Neural cell (in vitro differentiated cells): ENCODE data around the gene GAREM2. TPM values are rescaled to one million over a fixed set of nuclear protein-coding genes. Genes with fewer than 3 reads are reported as not detected.

ENCODE experiments used
- H2AFZ ChIP-seq: fragments of 200-600, 300-800 bp; sonication (generic), shearing (Covaris generic); 2 replicates; pipeline ENCODE4 v1.6.0; 2014; ENCODE audit warnings: low read depth, mild to moderate bottlenecking, antibody characterized with exemption, low read length, moderate library complexity
- H3F3A ChIP-seq: fragments of 200-600 bp; shearing (Covaris generic); 2 replicates; pipeline ENCODE4 v1.6.1; 2016; ENCODE audit warnings: mild to moderate bottlenecking, moderate library complexity, mixed read lengths, antibody characterized with exemption, low read length; ENCODE audit not compliant: insufficient read depth, poor library complexity, severe bottlenecking
- H3K27ac ChIP-seq: fragments of 200-600, 300-800 bp; sonication (generic), shearing (Covaris generic); 2 replicates; pipeline ENCODE4 v1.5.1; 2014; ENCODE audit warnings: mild to moderate bottlenecking, low read length, moderate library complexity
- H3K27me3 ChIP-seq: fragments of 300-800, 200-600 bp; sonication (generic), shearing (Covaris generic); 2 replicates; pipeline ENCODE4 v1.6.0; 2014; ENCODE audit warnings: mild to moderate bottlenecking, low read depth, low read length, moderate library complexity; ENCODE audit not compliant: insufficient read depth
- H3K36me3 ChIP-seq: fragments of 300-800, 200-600 bp; sonication (generic), shearing (Covaris generic); 2 replicates; pipeline ENCODE4 v1.5.1; 2014; ENCODE audit warnings: mild to moderate bottlenecking, antibody characterized with exemption, low read length, moderate library complexity; ENCODE audit not compliant: insufficient read depth
- H3K4me2 ChIP-seq: fragments of 300-800, 200-600 bp; sonication (generic), shearing (Covaris generic); 2 replicates; pipeline ENCODE4 v1.6.0; 2014; ENCODE audit warnings: mild to moderate bottlenecking, low read length
- H3K4me3 ChIP-seq: fragments of 300-800, 200-600 bp; sonication (generic), shearing (Covaris generic); 2 replicates; pipeline ENCODE4 v1.5.1; 2014; ENCODE audit warnings: mild to moderate bottlenecking, low read length, moderate library complexity
- H3K79me2 ChIP-seq: fragments of 200-600 bp; shearing (Covaris generic); replicated peaks from 2 replicates; pipeline ENCODE4 v1.6.0; 2014; ENCODE audit warnings: mild to moderate bottlenecking, low read length, moderate library complexity; ENCODE audit not compliant: insufficient read depth
- H3K9ac ChIP-seq: fragments of 300-800, 200-600 bp; sonication (generic), shearing (Covaris generic); 2 replicates; pipeline ENCODE4 v1.6.1; 2016; ENCODE audit warnings: mild to moderate bottlenecking, low read length, mixed read lengths
- H3K9me2 ChIP-seq: fragments of 200-600 bp; shearing (Covaris generic); 2 replicates; pipeline ENCODE4 v1.6.1; 2016; ENCODE audit warnings: mild to moderate bottlenecking, low read length, mixed read lengths; ENCODE audit not compliant: insufficient read depth
- H3K9me3 ChIP-seq: fragments of 200-600, 300-800 bp; sonication (generic), shearing (Covaris generic); 2 replicates; pipeline ENCODE4 v1.6.1; 2016; ENCODE audit warnings: mild to moderate bottlenecking, mixed run types, low read length, moderate library complexity, mixed read lengths
- H4K20me1 ChIP-seq: fragments of 200-600 bp; shearing (Covaris generic); 2 replicates; pipeline ENCODE4 v1.6.1; 2016; ENCODE audit warnings: mild to moderate bottlenecking, mixed run types; ENCODE audit not compliant: insufficient read depth
- CTCF ChIP-seq: fragments of 450-650 bp; IDR thresholded peaks from 2 replicates; pipeline ENCODE4 v1.5.1; 2014; ENCODE audit warnings: antibody characterized with exemption, mild to moderate bottlenecking, moderate library complexity; ENCODE audit not compliant: poor library complexity, severe bottlenecking
- EP300 ChIP-seq: fragments of 450-650 bp; conservative IDR thresholded peaks from 2 replicates; pipeline ENCODE4 v1.6.1; 2014; ENCODE audit warnings: antibody characterized with exemption, mild to moderate bottlenecking, moderate library complexity; ENCODE audit not compliant: poor library complexity, severe bottlenecking
- EZH2 ChIP-seq: fragments of 200-600, 300-800 bp; shearing (Covaris generic), sonication (generic); IDR thresholded peaks from 2 replicates; pipeline ENCODE4 v1.6.1; 2014; ENCODE audit warnings: antibody characterized with exemption, low read length, borderline replicate concordance, mild to moderate bottlenecking; ENCODE audit not compliant: insufficient read depth, poor library complexity, severe bottlenecking
- MXI1 ChIP-seq: fragments of 450-650 bp; conservative IDR thresholded peaks from 2 replicates; pipeline ENCODE4 v1.6.1; 2014; ENCODE audit warnings: antibody characterized with exemption, mild to moderate bottlenecking; ENCODE audit not compliant: poor library complexity, severe bottlenecking
- POLR2AphosphoS5 ChIP-seq: IDR thresholded peaks from 2 replicates; pipeline ENCODE4 v1.6.1; 2012
- RAD21 ChIP-seq: fragments of 450-650 bp; conservative IDR thresholded peaks from 2 replicates; pipeline ENCODE4 v1.6.1; 2014; ENCODE audit warnings: antibody characterized with exemption, mild to moderate bottlenecking, moderate library complexity
- REST ChIP-seq: IDR thresholded peaks from 2 replicates; pipeline ENCODE4 v1.6.1; 2012; ENCODE audit warnings: borderline replicate concordance
- SMC3 ChIP-seq: fragments of 450-650 bp; conservative IDR thresholded peaks from 2 replicates; pipeline ENCODE4 v1.6.1; 2014; ENCODE audit warnings: antibody characterized with exemption, mild to moderate bottlenecking, moderate library complexity; ENCODE audit not compliant: poor library complexity
- TAF1 ChIP-seq: IDR thresholded peaks from 2 replicates; pipeline ENCODE4 v1.6.1; 2012; ENCODE audit warnings: low read depth
- polyA plus RNA-seq: library from polyadenylated mRNA; depleted of rRNA; stranded (reverse); fragments of >200 nt; gene quantifications from 2 replicates; pipeline ENCODE4 v1.2.3, GENCODE V29; 2014

The GAREM2 gene
- polyA plus RNA-seq, 1 donor from 2014 or later: 3.2 TPM

- no peak overlapping the region for H3K27ac ChIP-seq
- TF ChIP-seq EP300: no peak
- TF ChIP-seq TAF1: no peak
- TF ChIP-seq CTCF: no peak
- no peak for TF ChIP-seq RAD21
- no peak for TF ChIP-seq REST
- TF ChIP-seq POLR2AphosphoS5: no peak
- TF ChIP-seq MXI1: no peak
- no peak for TF ChIP-seq EZH2
- no peak for TF ChIP-seq SMC3
- no peaks in the 10 kb centered on the region for H3F3A ChIP-seq
- no peaks in the 10 kb centered on the region for H3K79me2 ChIP-seq
- H3K9me3 ChIP-seq: no peaks in the 10 kb centered on the region
- H4K20me1 ChIP-seq: no peaks in the 10 kb centered on the region
- no peak overlapping the region for H3K4me2 ChIP-seq
- no peaks in the 10 kb centered on the region for H3K9me2 ChIP-seq
- H3K9ac ChIP-seq: no peak overlapping the region
- H3K36me3 ChIP-seq: no peaks in the 10 kb centered on the region
- H3K27me3 ChIP-seq: no peaks in the 10 kb centered on the region
- H3K4me3 ChIP-seq: no peak overlapping the region
- H2AFZ ChIP-seq: no peak overlapping the region
These were observed 51.2 kb downstream of the GAREM2 start for GRCh38 chr2:26224095-26224494.

DNA sequence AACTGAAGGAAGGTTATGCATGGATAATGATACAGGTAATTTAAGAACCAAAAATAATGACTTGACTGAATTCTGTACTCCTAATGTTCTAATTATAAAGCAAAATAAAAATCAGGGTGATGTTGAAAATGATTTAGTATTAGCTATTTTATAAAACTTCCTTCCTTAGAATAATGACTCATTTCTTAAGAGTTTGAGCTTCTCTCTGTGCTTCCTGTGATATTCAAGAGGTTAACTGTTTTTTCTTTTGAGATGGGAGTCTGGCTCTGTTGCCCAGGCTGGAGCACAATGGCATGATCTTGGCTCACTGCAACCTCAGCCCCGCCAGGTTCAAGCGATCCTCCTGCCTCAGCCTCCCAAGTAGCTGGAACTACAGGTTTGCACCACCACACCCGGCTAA lies 56.7 kb downstream of the GAREM2 start:
- H3K9ac ChIP-seq: no peak overlapping the region
- H3K4me3 ChIP-seq: no peak overlapping the region
- no peaks in the 10 kb centered on the region for H3K27me3 ChIP-seq
- no peak overlapping the region for H3K4me2 ChIP-seq
- no peaks in the 10 kb centered on the region for H3F3A ChIP-seq
- H3K36me3 ChIP-seq: peaks cover 5% of the 10 kb centered on the region
- H3K9me3 ChIP-seq: no peaks in the 10 kb centered on the region
- H3K79me2 ChIP-seq: no peaks in the 10 kb centered on the region
- TF ChIP-seq EZH2: no peak
- TF ChIP-seq SMC3: no peak
- TF ChIP-seq RAD21: no peak
- TF ChIP-seq TAF1: no peak
- TF ChIP-seq REST: no peak
- no peak for TF ChIP-seq EP300
- TF ChIP-seq CTCF: no peak
- no peak for TF ChIP-seq POLR2AphosphoS5
- TF ChIP-seq MXI1: no peak
- no peak overlapping the region for H2AFZ ChIP-seq
- H3K9me2 ChIP-seq: no peaks in the 10 kb centered on the region
- no peaks in the 10 kb centered on the region for H4K20me1 ChIP-seq
- H3K27ac ChIP-seq: no peak overlapping the region
